Skeletal muscle tissue (tissue), 4 donors: Measurements from ENCODE around the gene SPIRE1. TPM values are rescaled to one million over a fixed set of nuclear protein-coding genes. Genes with fewer than 3 reads are reported as not detected.
"Not testable (repeated sequence)": the region's sequence is repeated elsewhere in the genome, so short reads cannot be mapped to it uniquely, and the experiment has no call there.

Experiments used
- H3K27ac ChIP-seq: one replicate; pipeline ENCODE4 v1.7.0; 2013; ENCODE audit warnings: mild to moderate bottlenecking, low read depth, low read length, inconsistent platforms
- H3K27me3 ChIP-seq, 3 donors: one replicate each; pipeline ENCODE4 v1.7.0; 2013; ENCODE audit warnings: low read length in 3 of 3; ENCODE audit not compliant: control insufficient read depth in 3 of 3, insufficient read depth in 3 of 3
- H3K36me3 ChIP-seq, 3 donors: one replicate each; pipeline ENCODE4 v1.7.0; 2013; ENCODE audit warnings: low read length in 3 of 3; ENCODE audit not compliant: control insufficient read depth in 3 of 3, insufficient read depth in 3 of 3
- H3K4me1 ChIP-seq, 3 donors: one replicate each; pipeline ENCODE4 v1.7.0; 2013; ENCODE audit warnings: low read length in 3 of 3, mild to moderate bottlenecking in 3 of 3; ENCODE audit not compliant: control insufficient read depth in 3 of 3, insufficient read depth in 3 of 3
- H3K4me3 ChIP-seq, 3 donors: one replicate each; pipeline ENCODE4 v1.7.0; 2013; ENCODE audit warnings: low read length in 3 of 3
- H3K9ac ChIP-seq, 3 donors: one replicate each; pipeline ENCODE4 v1.7.0; 2013; ENCODE audit warnings: low read length in 3 of 3, mild to moderate bottlenecking in 3 of 3, moderate library complexity in 2 of 3, low read depth in 1 of 3
- H3K9me3 ChIP-seq, 3 donors: one replicate each; pipeline ENCODE4 v1.7.0; 2013; ENCODE audit warnings: low read length in 3 of 3; ENCODE audit not compliant: control insufficient read depth in 3 of 3
- total RNA-seq: library from RNA; depleted of rRNA; stranded (reverse); fragments of >200 nt; gene quantifications from one replicate; pipeline ENCODE4 v1.2.3, GENCODE V29; 2014
- donor health status: Osteomylitis.

Gene SPIRE1
- total RNA-seq, 1 donor from 2014 or later = 15.1 TPM

DNA sequence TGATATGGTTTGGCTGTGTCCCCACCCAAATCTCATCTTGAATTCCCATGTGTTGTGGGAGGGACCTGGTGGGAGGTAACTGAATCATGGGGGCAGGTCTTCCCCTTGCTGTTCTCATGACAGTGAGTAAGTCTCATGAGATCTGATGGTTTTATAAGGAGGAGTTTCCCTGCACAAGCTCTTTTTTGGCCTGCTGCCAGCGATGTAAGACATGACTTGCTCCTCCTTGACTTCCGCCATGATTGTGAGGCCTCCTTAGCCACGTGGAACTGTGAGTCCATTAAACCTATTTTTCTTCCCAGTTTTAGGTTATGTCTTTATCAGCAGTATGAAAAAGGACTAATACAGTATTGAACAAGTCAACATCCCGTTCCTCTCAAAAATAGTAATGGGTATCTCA, 118.7 kb downstream of the SPIRE1 start:
- not testable (repeated sequence) for H3K9ac ChIP-seq, H3K4me1 ChIP-seq, H3K36me3 ChIP-seq, H3K9me3 ChIP-seq, H3K27me3 ChIP-seq, H3K27ac ChIP-seq, H3K4me3 ChIP-seq

DNA sequence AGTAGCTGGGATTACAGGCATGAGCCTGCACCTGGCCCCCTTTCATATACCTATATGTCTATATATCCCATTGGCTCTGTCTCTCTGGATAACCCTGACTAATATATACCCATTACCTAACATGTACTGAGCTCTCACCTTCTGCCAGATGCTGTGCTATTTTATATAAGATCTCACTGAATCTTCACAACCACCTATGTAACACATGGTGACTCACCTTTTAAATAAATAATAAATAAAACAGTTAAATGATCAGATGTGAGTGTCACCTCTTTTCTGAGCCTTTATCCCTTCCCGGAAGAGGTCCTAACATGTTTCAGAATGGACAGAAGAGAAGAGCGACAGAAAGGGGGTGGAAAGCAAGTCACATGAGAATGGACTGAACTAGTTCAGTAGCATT, 123.1 kb downstream of the SPIRE1 start:
- Histone ChIP-seq H3K36me3 (no peaks in the 10 kb centered on the region), H3K27ac (no peak overlapping the region), H3K27me3 (no peaks in the 10 kb centered on the region), H3K4me3 (no peak overlapping the region), H3K9me3 (no peaks in the 10 kb centered on the region), H3K9ac (no peak overlapping the region), H3K4me1 (peaks cover 0 to 5% (median 0%) of the 10 kb centered on the region in 3 donors)

DNA sequence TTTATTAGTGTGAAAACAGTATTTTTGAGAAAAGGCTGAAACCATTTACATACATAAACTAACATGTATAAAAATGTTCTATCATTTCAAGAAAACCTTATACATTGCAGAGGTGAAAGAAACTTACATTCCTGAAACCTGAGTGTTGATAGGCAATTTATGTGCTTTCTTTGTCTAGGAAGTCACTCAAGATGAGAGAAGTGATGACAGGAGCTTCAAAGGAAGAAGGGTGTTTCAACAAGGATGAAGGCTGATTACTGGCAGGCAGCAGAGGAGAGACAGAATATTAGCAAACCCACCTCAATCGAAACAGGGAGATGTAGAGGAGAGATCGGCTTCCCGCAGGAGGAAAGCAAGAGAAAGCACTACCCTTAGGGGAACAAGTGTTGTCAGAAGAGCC, 125.2 kb downstream of the SPIRE1 start:
- Histone ChIP-seq H3K27ac (no peak overlapping the region), H3K27me3 (no peaks in the 10 kb centered on the region), H3K9me3 (no peaks in the 10 kb centered on the region)

DNA sequence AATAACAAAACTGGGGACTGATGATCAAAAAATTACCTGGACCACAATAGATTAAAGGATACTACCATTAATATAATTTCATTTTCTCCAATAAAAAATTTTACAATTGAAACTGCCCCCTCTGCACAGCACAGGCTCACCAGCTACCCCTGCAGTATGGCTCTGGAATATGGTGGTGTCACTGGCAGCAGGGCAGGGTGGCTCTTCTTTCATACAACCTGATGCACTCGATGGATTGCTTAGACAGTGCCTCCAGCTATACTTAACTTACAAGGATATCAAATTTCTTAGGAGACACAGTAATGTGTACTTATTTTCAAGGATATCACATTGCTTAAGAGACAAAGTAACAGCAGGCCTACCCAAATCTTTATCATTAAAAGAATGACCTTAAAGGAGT, 126.2 kb downstream of the SPIRE1 start:
- peaks cover 0 to 5% (median 0%) of the 10 kb centered on the region in 3 donors for H3K4me1 ChIP-seq
- H3K4me3 ChIP-seq = no peak overlapping the region
- no peaks in the 10 kb centered on the region for H3K36me3 ChIP-seq
- no peak overlapping the region for H3K9ac ChIP-seq
- no peaks in the 10 kb centered on the region for H3K27me3 ChIP-seq
- no peak overlapping the region for H3K27ac ChIP-seq
- no peaks in the 10 kb centered on the region for H3K9me3 ChIP-seq

More for the DNA sequence above, 125.2 kb downstream of the SPIRE1 start:
- Histone ChIP-seq H3K4me3 (no peak overlapping the region), H3K36me3 (no peaks in the 10 kb centered on the region), H3K9ac (no peak overlapping the region), H3K4me1 (peaks cover 0 to 5% (median 0%) of the 10 kb centered on the region in 3 donors)

DNA sequence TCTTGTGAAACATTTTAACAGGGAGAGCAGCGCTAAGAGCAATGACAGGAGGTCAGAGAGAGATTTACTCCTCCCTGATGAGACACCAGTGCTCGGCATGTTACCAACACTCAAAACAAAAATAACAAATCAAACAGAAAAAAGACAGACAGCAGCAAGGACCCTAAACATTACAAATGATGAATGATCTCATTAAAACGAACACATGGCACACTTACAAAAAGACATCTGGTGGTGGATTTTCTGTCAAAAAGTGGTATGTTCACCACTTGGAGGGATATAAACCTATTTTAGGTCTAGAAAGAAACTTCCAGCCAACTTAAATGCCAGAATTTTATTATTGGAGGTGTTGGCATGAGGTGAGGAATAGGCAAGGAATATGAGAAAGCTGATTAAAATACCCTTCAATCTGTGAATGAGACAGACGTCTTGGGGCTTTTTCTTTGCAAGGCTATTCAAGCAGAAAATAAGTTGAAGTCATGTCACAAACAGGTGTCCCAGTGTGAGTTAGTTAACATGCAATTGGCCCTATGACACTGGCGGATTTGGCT, 137.4 kb downstream of the SPIRE1 start:
- Histone ChIP-seq H3K27ac (no peak overlapping the region), H3K27me3 (no peaks in the 10 kb centered on the region), H3K9me3 (no peaks in the 10 kb centered on the region), H3K9ac (peak overlapping the region in 2 of 3 donors; percentile 17 to 57), H3K4me3 (no peak overlapping the region), H3K36me3 (no peaks in the 10 kb centered on the region), H3K4me1 (peaks cover 0 to 5% (median 4%) of the 10 kb centered on the region in 3 donors)

DNA sequence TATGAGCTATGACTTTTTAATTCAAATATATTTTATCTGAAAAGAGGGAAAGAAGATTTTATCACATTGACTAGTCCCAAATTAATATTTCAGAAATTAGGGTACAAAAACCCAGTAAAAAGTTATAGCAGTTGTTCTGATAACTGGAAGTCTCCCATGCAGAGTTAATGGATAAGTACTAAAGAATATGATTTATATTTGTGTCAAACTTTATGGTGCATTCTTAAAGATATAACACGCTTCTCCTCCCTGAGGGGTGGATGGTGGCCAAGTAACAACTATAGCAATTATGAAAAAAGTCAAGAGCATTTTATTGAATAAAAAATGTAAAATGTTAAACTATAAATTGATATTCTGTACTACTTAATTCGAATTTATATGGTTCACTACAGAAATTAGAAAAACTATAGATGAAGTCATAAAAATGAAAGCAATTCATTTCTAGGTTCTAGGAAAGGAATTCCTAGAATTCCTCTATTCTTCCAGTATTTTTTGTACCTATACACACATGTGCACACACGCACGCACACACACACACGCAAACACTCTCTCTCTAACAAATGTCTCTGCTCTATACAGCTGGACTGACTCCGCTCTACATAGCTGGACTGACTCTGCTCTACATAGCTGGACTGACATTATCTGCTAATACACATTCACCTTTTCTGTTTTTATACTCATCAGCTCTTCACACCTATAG, 138.9 kb downstream of the SPIRE1 start:
- Histone ChIP-seq H3K36me3 (no peaks in the 10 kb centered on the region), H3K4me1 (peaks cover 0 to 5% (median 4%) of the 10 kb centered on the region in 3 donors), H3K9me3 (no peaks in the 10 kb centered on the region), H3K9ac (no peak overlapping the region), H3K27ac (no peak overlapping the region), H3K27me3 (no peaks in the 10 kb centered on the region), H3K4me3 (no peak overlapping the region)

DNA sequence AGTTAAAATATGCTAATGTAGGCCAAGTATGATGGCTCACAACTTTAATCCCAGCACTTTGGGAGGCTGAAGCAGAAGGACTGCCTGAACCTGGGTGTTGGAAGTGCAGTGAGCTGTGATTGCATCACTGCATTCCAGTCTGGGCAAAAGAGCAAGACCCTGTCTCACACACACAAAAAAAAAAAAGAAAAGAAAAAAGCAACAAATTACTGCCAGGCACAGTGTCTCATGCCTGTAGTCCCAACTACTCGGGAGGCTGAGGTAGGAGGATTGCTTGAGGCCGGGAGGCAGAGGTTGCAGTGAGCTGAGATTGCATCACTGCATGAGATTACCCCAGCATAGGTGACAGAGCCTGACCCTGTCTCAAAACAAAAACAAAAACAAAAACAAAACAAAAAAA, 139.6 kb downstream of the SPIRE1 start:
- H3K36me3 ChIP-seq = no peaks in the 10 kb centered on the region
- no peak overlapping the region for H3K27ac ChIP-seq
- peaks cover 0 to 5% (median 4%) of the 10 kb centered on the region in 3 donors for H3K4me1 ChIP-seq
- no peak overlapping the region for H3K4me3 ChIP-seq
- no peaks in the 10 kb centered on the region for H3K9me3 ChIP-seq
- H3K9ac ChIP-seq = no peak overlapping the region
- H3K27me3 ChIP-seq = no peaks in the 10 kb centered on the region

DNA sequence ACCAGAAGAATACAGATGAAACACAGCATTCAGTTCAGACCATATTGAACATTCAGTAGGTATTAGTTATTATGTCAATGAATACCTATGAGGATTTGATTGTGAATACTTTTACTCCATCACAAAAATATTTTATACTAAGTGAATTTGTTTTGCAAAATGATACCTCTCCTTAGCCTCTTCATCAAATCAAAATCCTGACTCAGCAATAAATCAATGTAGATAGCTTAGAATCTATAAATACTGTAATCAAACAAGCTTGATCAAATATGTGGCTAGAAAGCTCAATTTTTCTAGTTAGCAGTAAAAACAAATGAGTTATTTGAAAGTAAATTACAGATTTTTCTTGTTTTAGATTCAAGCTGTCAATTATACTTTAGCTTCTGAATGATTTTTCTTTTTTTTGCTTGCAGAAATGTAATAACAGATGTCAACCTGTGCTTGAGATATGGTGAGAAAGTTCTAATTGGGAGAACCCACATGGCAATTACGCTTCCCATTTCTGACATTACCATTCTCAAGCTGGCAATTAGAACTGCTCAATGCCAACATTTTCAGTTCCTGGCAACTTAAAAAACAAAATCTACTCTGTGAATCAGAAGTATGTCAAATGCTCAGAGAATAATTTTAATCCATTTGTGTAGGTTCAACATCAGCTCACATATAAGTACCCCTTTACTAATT, 140.6 kb downstream of the SPIRE1 start:
- Histone ChIP-seq H3K4me3 (no peak overlapping the region), H3K4me1 (peaks cover 0 to 5% (median 4%) of the 10 kb centered on the region in 3 donors), H3K9ac (no peak overlapping the region), H3K27ac (no peak overlapping the region), H3K27me3 (no peaks in the 10 kb centered on the region), H3K36me3 (no peaks in the 10 kb centered on the region), H3K9me3 (no peaks in the 10 kb centered on the region)

DNA sequence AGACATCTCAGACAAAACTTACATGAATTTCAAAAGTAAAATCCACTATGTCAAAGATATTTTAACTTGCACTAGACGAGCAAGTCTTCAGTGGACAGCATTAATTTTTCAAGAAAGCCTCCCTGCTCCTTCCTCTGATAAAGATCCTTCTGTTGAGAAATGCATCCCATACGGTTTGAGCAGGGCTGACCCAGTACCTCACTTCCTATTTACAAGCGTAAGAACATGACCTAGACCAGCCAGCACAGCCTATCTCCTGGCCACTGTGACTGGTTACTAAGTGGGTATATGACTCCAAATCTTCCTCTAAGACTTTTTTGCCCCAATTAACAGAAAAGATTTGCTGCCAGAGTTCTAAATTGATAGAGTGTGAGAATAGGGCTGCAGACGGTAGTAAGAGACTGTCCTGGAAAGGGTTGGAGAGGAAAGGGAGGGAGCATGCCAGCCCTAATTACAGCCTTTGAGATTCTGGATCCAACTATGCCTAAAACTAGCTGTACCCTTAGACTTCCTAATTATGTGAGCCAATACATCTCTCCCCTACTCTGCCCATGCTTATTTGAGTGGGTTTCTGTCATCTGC, 141.8 kb downstream of the SPIRE1 start:
- no peak overlapping the region for H3K27ac ChIP-seq
- H3K36me3 ChIP-seq = peaks cover 0 to 2% (median under 1%) of the 10 kb centered on the region in 3 donors
- H3K9ac ChIP-seq = peak overlapping the region in 1 of 3 donors; percentile 12
- H3K4me1 ChIP-seq = peaks cover 0 to 5% (median 4%) of the 10 kb centered on the region in 3 donors
- H3K4me3 ChIP-seq = no peak overlapping the region
- H3K9me3 ChIP-seq = no peaks in the 10 kb centered on the region
- H3K27me3 ChIP-seq = no peaks in the 10 kb centered on the region

DNA sequence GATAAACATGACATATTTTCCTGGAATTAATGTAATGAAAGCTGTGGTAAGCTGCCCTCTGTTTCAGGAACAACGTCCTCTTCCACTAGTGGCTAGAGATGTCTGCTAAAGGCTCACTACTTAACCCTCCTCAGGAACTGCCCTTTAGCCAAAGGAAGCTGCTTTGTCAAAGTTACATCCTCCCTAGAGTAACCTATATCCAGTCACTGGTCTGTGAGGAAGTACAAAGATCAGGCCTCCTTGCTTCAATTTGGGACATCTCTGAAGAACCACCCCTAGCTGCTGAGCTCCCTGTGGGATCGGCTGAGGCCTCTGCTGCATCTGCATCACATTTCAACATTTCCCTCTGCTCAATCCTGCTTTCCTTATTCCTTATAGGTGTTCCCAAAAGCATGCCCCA, 142.4 kb downstream of the SPIRE1 start:
- H3K27me3 ChIP-seq = no peaks in the 10 kb centered on the region
- no peak overlapping the region for H3K27ac ChIP-seq
- no peaks in the 10 kb centered on the region for H3K9me3 ChIP-seq
- H3K36me3 ChIP-seq = peaks cover 0 to 5% (median 2%) of the 10 kb centered on the region in 3 donors
- H3K4me3 ChIP-seq = no peak overlapping the region
- H3K9ac ChIP-seq = no peak overlapping the region
- peaks cover 0 to 5% (median 3%) of the 10 kb centered on the region in 3 donors for H3K4me1 ChIP-seq
